Activated CD4-positive, alpha-beta T cell treated with anti-CD3 and anti-CD28 coated beads, Interleukin-2, amount 10 ng/mL, durations not matched to agents 7 days and 5 days (primary cell): ENCODE data around the gene MED8. TPM values are rescaled to one million over a fixed set of nuclear protein-coding genes. Genes with fewer than 3 reads are reported as not detected.
"Not testable (repeated sequence)": the region's sequence is repeated elsewhere in the genome, so short reads cannot be mapped to it uniquely, and the experiment has no call there.

Experiments
- CTCF ChIA-PET: fragments of 350-600 bp; sonication (Branson Sonifier 250); formaldehyde crosslinking; loops from one replicate; lab custom pipeline; 2021; ENCODE audit warnings: antibody characterized with exemption; lab: Charles Lee
- POLR2A ChIA-PET: fragments of 350-600 bp; sonication (Branson Sonifier 250); formaldehyde crosslinking; loops from one replicate; lab custom pipeline; 2021; ENCODE audit warnings: antibody characterized with exemption; lab: Charles Lee
- DNase-seq: peaks from one replicate; pipeline ENCODE4 v3.0.0-alpha.2; 2020
- H3K27ac Mint-ChIP-seq: one replicate; pipeline ENCODE4 v1.8.0; 2021; ENCODE audit warnings: mild to moderate bottlenecking, moderate library complexity, mixed read lengths
- H3K27me3 Mint-ChIP-seq: one replicate; pipeline ENCODE4 v1.8.0; 2021; ENCODE audit warnings: mixed read lengths
- H3K36me3 Mint-ChIP-seq: one replicate; pipeline ENCODE4 v1.8.0; 2021; ENCODE audit warnings: low read depth, mixed read lengths
- H3K4me1 Mint-ChIP-seq: one replicate; pipeline ENCODE4 v1.8.0; 2021; ENCODE audit warnings: mixed read lengths
- H3K4me3 Mint-ChIP-seq: one replicate; pipeline ENCODE4 v1.8.0; 2021; ENCODE audit warnings: mild to moderate bottlenecking, moderate library complexity, mixed read lengths
- H3K9me3 Mint-ChIP-seq: one replicate; pipeline ENCODE4 v1.8.0; 2021; ENCODE audit warnings: mixed read lengths
- total RNA-seq, 2 experiments: library from RNA; stranded (reverse); gene quantifications; one replicate each; pipeline ENCODE4 v1.2.3, GENCODE V29; 2021

The MED8 gene
- total RNA-seq, 2 experiments from 2014 or later: 30.2 to 33.3 TPM

DNA sequence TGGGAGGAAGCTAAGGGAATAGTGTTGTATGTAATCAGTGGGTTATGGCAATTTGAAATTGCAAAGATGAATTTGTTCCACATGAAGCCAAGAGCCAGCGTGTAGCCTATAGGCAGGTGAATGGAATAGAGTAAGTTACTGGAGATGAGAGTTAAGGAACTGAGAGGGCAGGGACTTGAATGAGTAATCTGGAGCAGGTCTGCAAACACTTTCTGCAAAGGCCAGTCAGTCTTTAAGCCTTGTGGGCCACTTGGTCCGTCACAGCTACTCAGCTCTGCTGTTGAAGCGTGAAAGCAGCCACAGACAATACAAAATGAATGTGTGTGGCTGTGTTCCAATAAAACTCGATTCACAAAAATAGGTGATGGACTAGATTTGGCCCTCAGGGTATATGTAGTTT lies 29.3 kb upstream of the MED8 start:
- Mint-ChIP-seq H3K36me3 (peaks cover 29% of the 10 kb centered on the region), H3K27ac (no peak overlapping the region), H3K9me3 (no peaks in the 10 kb centered on the region), H3K4me1 (peaks cover 8% of the 10 kb centered on the region), H3K4me3 (no peak overlapping the region), H3K27me3 (no peaks in the 10 kb centered on the region)
- ChIA-PET POLR2A (no interaction called here), CTCF (interaction anchor here (1.7 kb wide), 1 partner anchor 19 kb away, joined by 4 read pairs; no protein-coding TSS in a partner anchor)
- DNase-seq: no peak

DNA sequence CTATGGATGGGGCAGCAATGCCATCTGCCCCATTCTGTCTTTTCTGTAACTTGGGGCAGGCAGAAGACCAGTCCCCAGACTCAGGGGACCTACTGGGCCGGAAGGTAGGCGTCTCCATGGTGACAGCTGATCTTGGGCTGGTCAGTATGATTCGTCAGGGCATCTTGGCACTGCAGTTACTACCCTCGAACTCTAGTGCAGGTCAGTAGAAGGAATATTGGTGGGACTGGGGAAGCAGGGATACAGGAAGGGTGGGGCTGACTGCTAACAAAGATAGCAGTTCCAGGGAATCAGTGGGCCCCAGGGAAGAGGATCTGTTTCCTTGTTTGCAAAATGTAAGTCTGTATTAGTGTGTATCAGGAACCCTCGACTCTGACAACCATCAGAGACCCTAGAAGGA lies 26.3 kb upstream of the MED8 start:
- ChIA-PET CTCF (no interaction called here), POLR2A (no interaction called here)
- H3K27ac Mint-ChIP-seq: no peak overlapping the region
- no peak overlapping the region for H3K4me3 Mint-ChIP-seq
- no peaks in the 10 kb centered on the region for H3K27me3 Mint-ChIP-seq
- no peaks in the 10 kb centered on the region for H3K9me3 Mint-ChIP-seq
- DNase-seq: no peak
- H3K4me1 Mint-ChIP-seq: peaks cover 1% of the 10 kb centered on the region
- H3K36me3 Mint-ChIP-seq: peaks cover 8% of the 10 kb centered on the region

DNA sequence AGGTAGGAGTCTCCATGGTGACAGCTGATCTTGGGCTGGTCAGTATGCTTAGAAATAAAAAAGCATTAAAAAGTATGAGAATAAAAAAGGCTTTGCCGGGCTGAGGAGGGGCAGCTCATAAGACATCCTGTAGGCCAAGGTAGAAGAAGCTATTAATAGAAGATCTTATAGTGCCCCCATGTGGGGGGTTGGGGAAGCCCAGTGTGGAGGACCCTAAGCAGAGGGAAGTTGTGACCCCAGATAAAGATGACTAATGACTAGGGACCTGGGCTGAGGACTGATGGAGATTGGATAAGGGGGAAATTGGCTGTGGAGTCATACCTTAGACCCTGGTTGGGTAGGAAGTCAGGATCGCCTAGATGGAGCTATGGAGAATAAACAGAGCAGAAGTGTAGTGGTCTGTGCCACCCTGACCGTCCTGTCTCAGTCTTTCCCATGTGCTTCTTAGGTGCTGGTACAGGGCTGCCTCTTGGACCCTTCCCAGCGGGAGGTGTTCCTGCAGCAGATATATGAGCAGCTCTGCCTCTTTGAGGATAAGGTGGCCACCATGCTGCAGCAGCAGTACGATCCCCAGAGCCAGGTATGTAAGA lies 25.1 kb upstream of the MED8 start:
- Mint-ChIP-seq H3K27ac (no peak overlapping the region), H3K4me3 (no peak overlapping the region), H3K9me3 (no peaks in the 10 kb centered on the region), H3K27me3 (no peaks in the 10 kb centered on the region), H3K36me3 (peaks cover 7% of the 10 kb centered on the region), H3K4me1 (peaks cover 1% of the 10 kb centered on the region)
- CTCF ChIA-PET: interaction anchor here (0.5 to 1.5 kb wide), 15 partner anchors 19 to 1151 kb away, joined by 3 to 6 read pairs (median 3); partner anchors contain the start of genes MED8 and SZT2
- POLR2A ChIA-PET: no interaction called here
- DNase-seq: peak; percentile 68

DNA sequence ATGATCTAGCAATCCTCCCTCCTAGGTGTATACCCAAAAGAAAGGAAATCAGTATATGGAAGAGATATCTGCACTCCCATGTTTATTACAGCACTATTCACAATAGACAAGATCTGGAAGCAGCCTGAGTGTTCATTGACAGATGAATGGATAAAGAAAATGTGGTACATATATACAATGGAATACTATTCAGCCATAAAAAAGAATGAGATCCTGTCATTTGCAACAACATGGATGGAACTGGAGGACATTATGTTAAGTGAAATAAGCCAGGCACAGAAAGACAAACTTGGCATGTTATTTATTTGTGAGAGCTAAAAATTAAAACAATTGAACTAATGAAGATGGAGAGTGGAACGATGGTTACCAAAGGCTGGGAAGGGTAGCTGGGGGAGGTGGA lies 23.8 kb upstream of the MED8 start:
- peaks cover 16% of the 10 kb centered on the region for H3K36me3 Mint-ChIP-seq
- ChIA-PET CTCF (interaction anchor here (1.0 to 1.5 kb wide), 2 partner anchors 23 to 42 kb away, joined by 4 read pairs; partner anchors contain the start of genes MED8 and SZT2), POLR2A (interaction anchor here (0.6 kb wide), 1 partner anchor 520 kb away, joined by 3 read pairs; no protein-coding TSS in a partner anchor)
- H3K27ac Mint-ChIP-seq, H3K9me3 Mint-ChIP-seq, H3K4me3 Mint-ChIP-seq, H3K4me1 Mint-ChIP-seq, H3K27me3 Mint-ChIP-seq, DNase-seq: not testable (repeated sequence)

DNA sequence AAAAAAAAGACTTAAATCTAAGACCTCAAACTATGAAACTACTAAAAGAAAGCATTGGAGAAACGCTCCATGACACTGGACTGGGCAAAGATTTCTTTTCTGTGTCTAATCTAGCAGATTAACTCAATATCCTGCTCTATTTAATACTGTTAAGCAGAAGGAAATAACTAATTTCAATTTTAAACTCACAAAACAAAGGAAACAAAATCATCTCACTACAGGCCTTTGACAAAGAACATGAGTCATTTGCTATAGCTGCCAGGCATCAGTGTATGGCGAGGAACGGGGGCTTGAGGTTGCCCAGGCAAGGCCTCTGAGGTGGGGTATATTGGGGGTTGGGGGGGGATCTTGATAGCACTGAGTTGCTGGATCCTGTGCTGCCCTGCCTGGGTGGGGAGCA lies 21.0 kb upstream of the MED8 start:
- POLR2A ChIA-PET: no interaction called here
- Mint-ChIP-seq H3K27ac (peak overlapping the region; percentile 6), H3K4me1 (peaks cover 1% of the 10 kb centered on the region), H3K36me3 (peaks cover 29% of the 10 kb centered on the region), H3K4me3 (no peak overlapping the region), H3K9me3 (no peaks in the 10 kb centered on the region), H3K27me3 (no peaks in the 10 kb centered on the region)
- no peak for DNase-seq
- CTCF ChIA-PET: no interaction called here

DNA sequence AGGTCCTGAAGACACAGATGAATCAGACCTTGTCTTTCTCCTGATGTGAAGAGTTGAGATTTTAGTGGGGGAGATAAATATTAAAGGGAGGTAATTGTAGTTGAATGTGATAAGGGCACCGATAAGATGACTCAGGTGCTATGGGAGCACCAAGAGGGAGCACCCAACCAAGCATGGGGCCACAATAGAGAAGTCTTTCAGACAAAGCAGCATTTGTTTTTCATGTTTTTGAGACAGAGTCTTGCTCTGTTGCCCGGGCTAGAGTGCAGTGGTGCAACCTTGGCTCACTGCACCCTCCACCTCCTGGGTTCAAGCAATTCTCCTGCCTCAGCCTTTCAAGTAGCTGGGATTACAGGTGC lies 16.3 kb upstream of the MED8 start:
- no peaks in the 10 kb centered on the region for H3K4me1 Mint-ChIP-seq
- H3K27me3 Mint-ChIP-seq: no peaks in the 10 kb centered on the region
- ChIA-PET CTCF (interaction anchor here (0.7 kb wide), 1 partner anchor 9 kb away, joined by 3 read pairs; no protein-coding TSS in a partner anchor), POLR2A (no interaction called here)
- H3K36me3 Mint-ChIP-seq: peaks cover 38% of the 10 kb centered on the region
- H3K4me3 Mint-ChIP-seq: no peak overlapping the region
- no peak for DNase-seq
- H3K27ac Mint-ChIP-seq: no peak overlapping the region
- H3K9me3 Mint-ChIP-seq: no peaks in the 10 kb centered on the region

DNA sequence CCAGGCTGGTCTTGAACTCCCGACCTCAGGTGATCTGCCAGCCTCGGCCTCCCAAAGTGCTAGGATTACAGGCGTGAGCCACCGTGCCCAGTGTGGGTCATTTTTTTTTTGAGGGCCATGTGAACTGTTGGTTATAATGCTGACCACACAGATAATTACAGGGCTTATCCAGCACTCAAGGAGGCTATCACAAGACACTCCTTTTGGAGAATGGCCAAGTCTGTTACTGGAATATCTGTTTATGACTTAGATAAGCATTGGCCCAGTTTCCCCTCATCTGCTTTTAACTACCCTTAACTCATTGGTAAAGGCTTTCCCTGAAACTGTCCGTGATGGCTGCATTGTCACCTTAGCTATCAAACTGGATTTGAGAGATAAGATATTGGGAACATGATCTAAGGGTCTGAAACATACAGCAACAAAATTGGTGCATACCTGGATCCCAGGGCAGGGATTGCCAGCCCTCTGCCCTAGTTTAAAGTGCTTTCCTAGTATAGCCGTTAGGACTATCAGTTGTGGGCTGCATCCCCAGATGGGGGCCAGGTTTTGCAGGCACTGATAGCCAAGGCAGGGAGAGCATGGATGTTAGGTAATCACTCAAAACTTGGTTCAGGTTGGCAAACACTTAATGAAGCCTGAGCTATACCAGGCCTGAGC lies 15.7 kb upstream of the MED8 start:
- H3K27ac Mint-ChIP-seq: no peak overlapping the region
- no peaks in the 10 kb centered on the region for H3K4me1 Mint-ChIP-seq

DNA sequence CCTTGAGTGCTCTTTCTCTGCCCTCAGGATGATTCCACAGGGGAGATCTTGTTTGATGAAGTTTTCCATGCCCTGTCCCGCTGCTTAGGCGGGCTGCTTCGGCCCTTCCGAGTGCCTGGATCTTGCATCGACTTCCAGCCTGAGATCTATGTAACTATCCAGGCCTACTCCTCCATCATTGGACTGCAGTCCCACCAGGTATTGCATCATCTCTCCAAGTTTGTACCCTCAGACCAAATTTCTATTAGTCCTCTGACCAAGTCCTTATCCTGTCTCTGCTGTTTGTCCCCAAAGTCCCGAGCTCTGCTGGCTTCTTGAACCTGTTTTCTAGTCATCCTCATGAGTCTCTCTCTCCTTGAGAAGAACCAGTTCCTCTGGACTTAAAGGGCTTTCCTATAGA lies 14.8 kb upstream of the MED8 start:
- H3K27me3 Mint-ChIP-seq: no peaks in the 10 kb centered on the region
- H3K4me3 Mint-ChIP-seq: no peak overlapping the region

More for the DNA sequence above, 15.7 kb upstream of the MED8 start:
- POLR2A ChIA-PET: no interaction called here
- no peak overlapping the region for H3K4me3 Mint-ChIP-seq
- H3K9me3 Mint-ChIP-seq: no peaks in the 10 kb centered on the region
- DNase-seq: no peak
- H3K36me3 Mint-ChIP-seq: peaks cover 38% of the 10 kb centered on the region
- H3K27me3 Mint-ChIP-seq: no peaks in the 10 kb centered on the region
- CTCF ChIA-PET: interaction anchor here (0.7 kb wide), 1 partner anchor 9 kb away, joined by 3 read pairs; no protein-coding TSS in a partner anchor

DNA sequence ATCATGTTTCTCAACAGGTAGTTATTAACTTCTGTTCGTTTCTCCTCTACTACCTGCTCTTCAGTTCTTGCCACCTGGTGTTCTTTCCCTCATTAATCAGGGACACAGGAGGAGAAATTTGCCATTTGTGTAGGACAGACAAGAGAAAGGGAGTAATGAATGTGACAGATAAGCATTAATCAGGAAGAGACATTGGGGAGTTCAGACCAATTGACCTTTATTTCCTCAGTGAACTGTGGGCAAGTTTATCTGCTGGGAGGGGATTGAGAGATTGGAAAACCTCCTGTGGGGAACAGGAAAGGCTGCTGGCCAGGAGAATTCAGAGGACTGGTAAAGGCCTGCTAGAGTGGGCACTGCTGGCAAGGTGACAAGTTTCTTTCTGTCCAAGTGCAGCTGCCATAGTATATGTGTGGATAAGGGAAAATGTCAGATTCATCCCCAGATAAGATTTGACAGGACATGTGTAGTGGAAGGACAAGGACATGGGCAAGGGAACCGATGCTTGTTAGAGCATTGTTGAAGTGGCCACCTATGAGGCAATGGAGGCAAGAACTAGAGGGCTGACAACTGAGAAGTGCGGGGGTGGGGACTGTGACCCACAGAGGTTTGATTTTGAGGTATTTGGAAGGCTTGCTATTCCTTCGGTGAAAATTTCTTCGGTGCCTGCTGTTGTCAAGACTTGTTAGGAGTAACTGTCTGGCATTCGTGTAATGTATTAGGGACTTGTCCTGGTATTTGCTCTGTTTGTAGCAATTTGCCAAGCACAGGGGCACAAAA lies 12.7 kb upstream of the MED8 start:
- Mint-ChIP-seq H3K27me3 (no peaks in the 10 kb centered on the region), H3K36me3 (peaks cover 25% of the 10 kb centered on the region)
- CTCF ChIA-PET: no interaction called here

More for the DNA sequence above, 14.8 kb upstream of the MED8 start:
- no peak overlapping the region for H3K27ac Mint-ChIP-seq
- H3K4me1 Mint-ChIP-seq: no peaks in the 10 kb centered on the region
- POLR2A ChIA-PET: no interaction called here
- H3K9me3 Mint-ChIP-seq: no peaks in the 10 kb centered on the region
- H3K36me3 Mint-ChIP-seq: peaks cover 34% of the 10 kb centered on the region
- no peak for DNase-seq
- CTCF ChIA-PET: no interaction called here

DNA sequence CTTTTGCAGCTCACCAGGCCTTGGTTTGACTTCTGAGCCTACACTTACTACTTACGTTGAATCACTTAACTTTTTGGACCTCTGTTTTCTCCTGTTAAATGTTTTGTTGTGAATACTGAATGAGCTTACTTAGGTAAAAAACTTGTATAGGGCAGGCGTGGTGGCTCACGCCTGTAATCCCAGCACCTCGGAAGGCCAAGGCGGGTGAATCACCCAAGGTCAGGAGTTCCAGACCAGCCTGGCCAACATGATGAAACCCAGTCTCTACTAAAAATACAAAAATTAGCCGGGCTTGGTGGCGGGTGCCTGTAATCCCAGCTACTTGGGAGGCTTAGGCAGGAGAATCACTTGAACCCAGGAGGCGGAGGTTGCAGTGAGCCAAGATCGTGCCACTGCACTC lies 10.8 kb upstream of the MED8 start:
- H3K9me3 Mint-ChIP-seq, H3K27ac Mint-ChIP-seq, DNase-seq, H3K27me3 Mint-ChIP-seq, H3K4me3 Mint-ChIP-seq, POLR2A ChIA-PET, H3K4me1 Mint-ChIP-seq: not testable (repeated sequence)
- peaks cover 22% of the 10 kb centered on the region for H3K36me3 Mint-ChIP-seq
- CTCF ChIA-PET: interaction anchor here (0.9 to 1.7 kb wide), 3 partner anchors 19 to 174 kb away, joined by 3 to 6 read pairs (median 4); no protein-coding TSS in a partner anchor

More for the DNA sequence above, 12.7 kb upstream of the MED8 start:
- POLR2A ChIA-PET: no interaction called here
- H3K27ac Mint-ChIP-seq: no peak overlapping the region
- no peaks in the 10 kb centered on the region for H3K9me3 Mint-ChIP-seq
- H3K4me1 Mint-ChIP-seq: no peaks in the 10 kb centered on the region
- no peak for DNase-seq
- H3K4me3 Mint-ChIP-seq: no peak overlapping the region

DNA sequence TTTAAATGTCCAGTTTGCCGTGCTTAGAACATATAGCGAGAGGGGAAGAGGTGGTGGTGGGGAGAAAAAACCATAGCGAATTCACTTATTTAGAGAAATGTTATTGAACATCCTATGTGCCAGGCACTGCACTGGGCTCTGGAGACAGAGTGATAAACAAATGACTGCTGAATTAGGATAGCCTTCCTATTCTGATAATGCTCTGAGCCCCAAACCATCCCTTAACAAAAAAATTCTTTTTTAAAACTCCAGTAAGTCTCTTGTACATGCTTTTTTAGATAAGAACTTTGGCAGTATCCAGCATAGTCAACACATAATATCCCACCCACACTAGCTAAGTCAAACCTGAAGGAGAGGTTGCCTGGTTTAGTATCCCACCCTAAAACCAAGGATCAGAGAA lies 8.6 kb upstream of the MED8 start:
- Mint-ChIP-seq H3K9me3 (no peaks in the 10 kb centered on the region), H3K4me1 (peaks cover 4% of the 10 kb centered on the region), H3K27me3 (no peaks in the 10 kb centered on the region), H3K36me3 (peaks cover 13% of the 10 kb centered on the region), H3K27ac (no peak overlapping the region), H3K4me3 (no peak overlapping the region)
- no peak for DNase-seq
- ChIA-PET CTCF (interaction anchor here (0.7 kb wide), 1 partner anchor 428 kb away, joined by 3 read pairs; no protein-coding TSS in a partner anchor), POLR2A (no interaction called here)

DNA sequence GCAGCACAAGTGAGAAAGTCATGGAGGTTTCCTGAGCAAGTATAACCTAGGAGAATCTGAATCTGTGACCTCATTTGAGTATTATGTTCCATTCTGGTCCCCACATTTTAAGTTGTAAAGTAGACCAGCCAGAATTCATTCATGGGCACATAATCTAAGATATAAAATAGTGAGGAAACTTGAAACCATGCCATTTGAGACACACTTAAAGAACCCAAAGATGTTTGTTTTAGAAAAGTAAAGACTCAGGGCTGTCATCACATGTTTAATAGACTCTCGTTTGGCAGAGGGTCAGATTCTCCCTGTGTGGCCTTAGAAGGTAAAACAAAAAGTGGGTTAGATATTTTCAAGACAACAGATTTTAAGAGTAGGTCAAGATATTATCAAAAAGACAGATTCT lies 6.5 kb upstream of the MED8 start:
- ChIA-PET POLR2A (no interaction called here), CTCF (interaction anchor here (0.6 to 0.9 kb wide), 2 partner anchors 11 to 38 kb away, joined by 3 to 4 read pairs; no protein-coding TSS in a partner anchor)
- Mint-ChIP-seq H3K4me1 (peaks cover 11% of the 10 kb centered on the region), H3K9me3 (no peaks in the 10 kb centered on the region), H3K36me3 (peaks cover 11% of the 10 kb centered on the region), H3K27ac (no peak overlapping the region), H3K27me3 (no peaks in the 10 kb centered on the region), H3K4me3 (no peak overlapping the region)
- DNase-seq: no peak

DNA sequence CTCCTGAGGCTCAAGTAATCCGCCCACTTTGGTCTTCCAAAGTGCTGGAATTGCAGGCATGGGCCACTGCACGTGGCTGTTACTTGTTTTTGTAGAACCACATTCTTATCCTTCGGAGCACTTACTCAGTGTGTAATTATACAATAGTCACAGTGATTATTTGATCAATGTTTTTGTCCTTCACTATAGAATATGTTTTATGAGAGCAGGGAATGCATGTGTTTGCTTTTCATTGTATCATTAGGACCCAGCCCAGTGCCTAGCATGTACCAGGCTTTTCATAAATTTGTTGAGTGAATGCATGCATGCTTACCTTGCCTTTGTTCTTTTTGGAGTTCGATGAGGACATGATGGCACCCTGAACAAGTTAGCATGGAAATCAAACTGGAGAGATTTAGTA lies 5.9 kb upstream of the MED8 start:
- H3K36me3 Mint-ChIP-seq: peaks cover 11% of the 10 kb centered on the region
- H3K9me3 Mint-ChIP-seq: no peaks in the 10 kb centered on the region
- ChIA-PET CTCF (no interaction called here), POLR2A (no interaction called here)
- H3K27ac Mint-ChIP-seq: no peak overlapping the region
- H3K4me3 Mint-ChIP-seq: no peak overlapping the region
- no peaks in the 10 kb centered on the region for H3K27me3 Mint-ChIP-seq
- peaks cover 16% of the 10 kb centered on the region for H3K4me1 Mint-ChIP-seq
- no peak for DNase-seq
